DOHH2 (cell line): ENCODE results near the gene TASP1.

Experiments
- H3F3A ChIP-seq: fragments of 200-600 bp; sonication (generic), shearing (Covaris generic); 2 replicates; pipeline ENCODE4 v1.6.0; 2016; ENCODE audit warnings: antibody characterized with exemption, mild to moderate bottlenecking; ENCODE audit not compliant: control insufficient read depth, insufficient read depth
- H3K27ac ChIP-seq: fragments of 200-600 bp; sonication (generic); 2 replicates; pipeline ENCODE4 v1.5.1; 2014; ENCODE audit warnings: low read depth, mild to moderate bottlenecking, low read length, moderate library complexity
- H3K27me3 ChIP-seq: fragments of 200-600 bp; sonication (generic); 2 replicates; pipeline ENCODE4 v1.6.1; 2014; ENCODE audit warnings: mild to moderate bottlenecking, low read length, mixed read lengths; ENCODE audit not compliant: control insufficient read depth
- H3K36me3 ChIP-seq: fragments of 200-600 bp; sonication (generic); 2 replicates; pipeline ENCODE4 v1.6.1; 2014; ENCODE audit warnings: mild to moderate bottlenecking, low read length, moderate library complexity, mixed read lengths; ENCODE audit not compliant: control insufficient read depth
- H3K4me1 ChIP-seq: fragments of 200-600 bp; sonication (generic); 2 replicates; pipeline ENCODE4 v1.6.1; 2014; ENCODE audit warnings: mild to moderate bottlenecking, low read length, mixed read lengths; ENCODE audit not compliant: control insufficient read depth
- H3K4me2 ChIP-seq: fragments of 200-600 bp; sonication (generic); 2 replicates; pipeline ENCODE4 v1.6.0; 2014; ENCODE audit warnings: mild to moderate bottlenecking, low read length, moderate library complexity
- H3K4me3 ChIP-seq: fragments of 200-600 bp; sonication (generic); 2 replicates; pipeline ENCODE4 v1.5.1; 2014; ENCODE audit warnings: mild to moderate bottlenecking, low read length, mixed read lengths
- H3K79me2 ChIP-seq: fragments of 200-600 bp; sonication (generic); 2 replicates; pipeline ENCODE4 v1.6.1; 2014; ENCODE audit warnings: mild to moderate bottlenecking, low read length, mixed read lengths; ENCODE audit not compliant: control insufficient read depth
- H3K9me2 ChIP-seq: fragments of 200-600 bp; sonication (generic); replicated peaks from 2 replicates; pipeline ENCODE4 v1.6.1; 2014; ENCODE audit warnings: mild to moderate bottlenecking, low read length, mixed read lengths; ENCODE audit not compliant: control insufficient read depth
- H3K9me3 ChIP-seq: fragments of 200-600 bp; sonication (generic); 2 replicates; pipeline ENCODE4 v1.6.1; 2014; ENCODE audit warnings: antibody characterized with exemption, low read length, mixed read lengths; ENCODE audit not compliant: control insufficient read depth, insufficient read depth
- H4K20me1 ChIP-seq: fragments of 200-600 bp; sonication (generic); 2 replicates; pipeline ENCODE4 v1.6.0; 2014; ENCODE audit warnings: low read depth, mild to moderate bottlenecking, antibody characterized with exemption, low read length, moderate library complexity; ENCODE audit not compliant: control insufficient read depth, insufficient read depth
- EZH2phosphoT487 ChIP-seq: fragments of 200-600 bp; sonication (generic); IDR thresholded peaks from 2 replicates; pipeline ENCODE4 v1.6.1; 2017; ENCODE audit warnings: borderline replicate concordance, mild to moderate bottlenecking, antibody characterized with exemption, low read length, moderate library complexity, mixed read lengths
- TF ChIP-seq, protein P1 (sequence below): fragments of 200-600 bp; sonication (generic); IDR thresholded peaks from one replicate; pipeline ENCODE4 v1.5.1; 2014; ENCODE audit warnings: antibody characterized with exemption, mild to moderate bottlenecking, low read depth, low read length; ENCODE audit not compliant: poor library complexity, severe bottlenecking

The TASP1 gene

DNA sequence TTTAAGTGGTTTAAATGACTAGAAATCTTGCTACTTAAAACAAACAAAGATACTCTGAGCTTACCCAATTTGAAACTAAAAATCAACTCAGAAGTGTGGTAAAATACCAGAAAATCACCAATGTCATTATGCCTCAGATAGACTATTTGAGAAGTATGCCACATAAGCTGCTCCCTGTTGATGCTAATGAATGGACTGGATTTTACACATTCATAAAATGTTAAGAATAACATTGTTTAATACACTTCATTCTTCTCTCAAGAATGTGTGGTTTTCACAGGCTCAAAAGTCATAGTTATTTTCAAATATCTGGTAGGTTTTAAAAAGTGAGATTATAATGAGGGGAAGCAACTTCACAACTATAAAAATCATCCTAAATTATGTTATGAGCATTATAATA, 170.6 kb downstream of the TASP1 start:
- Histone ChIP-seq H3K27ac (no peak overlapping the region), H3K4me1 (no peaks in the 10 kb centered on the region), H3K4me2 (no peak overlapping the region), H3K79me2 (no peaks in the 10 kb centered on the region), H3F3A (no peaks in the 10 kb centered on the region), H3K27me3 (no peaks in the 10 kb centered on the region), H3K9me2 (no peaks in the 10 kb centered on the region), H3K36me3 (no peaks in the 10 kb centered on the region), H4K20me1 (no peaks in the 10 kb centered on the region), H3K9me3 (no peaks in the 10 kb centered on the region), H3K4me3 (no peak overlapping the region)
- TF ChIP-seq, protein P1, sequence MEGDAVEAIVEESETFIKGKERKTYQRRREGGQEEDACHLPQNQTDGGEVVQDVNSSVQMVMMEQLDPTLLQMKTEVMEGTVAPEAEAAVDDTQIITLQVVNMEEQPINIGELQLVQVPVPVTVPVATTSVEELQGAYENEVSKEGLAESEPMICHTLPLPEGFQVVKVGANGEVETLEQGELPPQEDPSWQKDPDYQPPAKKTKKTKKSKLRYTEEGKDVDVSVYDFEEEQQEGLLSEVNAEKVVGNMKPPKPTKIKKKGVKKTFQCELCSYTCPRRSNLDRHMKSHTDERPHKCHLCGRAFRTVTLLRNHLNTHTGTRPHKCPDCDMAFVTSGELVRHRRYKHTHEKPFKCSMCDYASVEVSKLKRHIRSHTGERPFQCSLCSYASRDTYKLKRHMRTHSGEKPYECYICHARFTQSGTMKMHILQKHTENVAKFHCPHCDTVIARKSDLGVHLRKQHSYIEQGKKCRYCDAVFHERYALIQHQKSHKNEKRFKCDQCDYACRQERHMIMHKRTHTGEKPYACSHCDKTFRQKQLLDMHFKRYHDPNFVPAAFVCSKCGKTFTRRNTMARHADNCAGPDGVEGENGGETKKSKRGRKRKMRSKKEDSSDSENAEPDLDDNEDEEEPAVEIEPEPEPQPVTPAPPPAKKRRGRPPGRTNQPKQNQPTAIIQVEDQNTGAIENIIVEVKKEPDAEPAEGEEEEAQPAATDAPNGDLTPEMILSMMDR = no peak
- TF ChIP-seq EZH2phosphoT487 = no peak

DNA sequence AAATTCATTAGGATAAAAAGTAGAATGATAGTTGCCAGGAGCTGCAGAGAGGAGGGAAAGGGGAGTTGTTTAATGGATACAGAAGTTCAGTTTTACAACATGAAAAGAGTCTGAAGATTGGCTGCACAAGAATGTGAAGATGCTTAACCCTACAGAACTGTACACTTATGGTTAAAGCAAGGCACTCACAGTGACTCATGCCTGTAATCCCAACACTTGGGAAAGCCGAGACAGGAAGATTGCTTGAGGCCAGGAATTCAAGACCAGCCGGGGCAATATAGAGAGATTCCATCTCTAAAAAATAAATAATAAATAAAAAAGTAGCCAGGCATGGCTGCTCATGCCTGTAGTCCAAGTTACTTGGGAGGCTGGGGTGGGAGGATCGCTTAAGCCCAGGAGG, 174.0 kb downstream of the TASP1 start:
- H3K4me3 ChIP-seq = no peak overlapping the region
- H3K27ac ChIP-seq = no peak overlapping the region
- H3K9me3 ChIP-seq = no peaks in the 10 kb centered on the region
- TF ChIP-seq EZH2phosphoT487 = no peak
- TF ChIP-seq, protein P1 = no peak
- no peaks in the 10 kb centered on the region for H3K4me1 ChIP-seq
- no peak overlapping the region for H3K4me2 ChIP-seq
- H3K9me2 ChIP-seq = no peaks in the 10 kb centered on the region
- no peaks in the 10 kb centered on the region for H3K36me3 ChIP-seq
- H3K79me2 ChIP-seq = no peaks in the 10 kb centered on the region
- H3K27me3 ChIP-seq = no peaks in the 10 kb centered on the region
- H3F3A ChIP-seq = no peaks in the 10 kb centered on the region
- H4K20me1 ChIP-seq = no peaks in the 10 kb centered on the region

DNA sequence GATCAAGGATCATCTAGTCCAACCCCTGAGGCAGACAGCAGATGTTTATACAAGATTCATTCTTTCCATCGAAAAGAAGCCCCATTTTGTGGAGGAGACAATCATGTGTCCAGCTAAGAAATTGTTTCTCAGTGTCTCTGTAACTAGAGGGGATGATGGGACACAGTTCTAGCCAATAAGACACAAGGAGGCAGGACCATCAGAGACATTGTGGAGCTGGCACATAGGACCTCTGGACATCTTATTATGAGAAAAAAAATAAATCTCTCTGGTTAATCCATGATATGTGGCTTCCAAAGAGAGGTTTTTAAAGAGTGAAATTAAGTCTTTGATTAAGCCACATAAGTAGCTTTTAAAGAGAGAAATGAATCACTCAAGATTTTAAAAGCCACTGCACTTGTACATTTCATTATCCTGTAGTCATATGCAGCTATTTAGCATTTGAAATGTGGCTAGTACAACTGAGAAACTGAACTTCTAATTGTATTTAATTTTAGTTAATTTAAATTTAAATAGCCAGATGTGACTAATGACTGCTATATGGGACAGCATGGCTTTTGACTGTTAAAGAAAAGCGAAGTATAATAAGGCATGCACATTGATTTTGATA, 176.8 kb downstream of the TASP1 start:
- no peaks in the 10 kb centered on the region for H3K36me3 ChIP-seq

More for the DNA sequence above, 176.8 kb downstream of the TASP1 start:
- H3K27me3 ChIP-seq = no peaks in the 10 kb centered on the region
- H3K9me3 ChIP-seq = no peaks in the 10 kb centered on the region
- no peaks in the 10 kb centered on the region for H3K79me2 ChIP-seq
- no peaks in the 10 kb centered on the region for H4K20me1 ChIP-seq
- H3K4me1 ChIP-seq = no peaks in the 10 kb centered on the region
- H3K4me3 ChIP-seq = no peak overlapping the region
- no peak overlapping the region for H3K4me2 ChIP-seq
- H3K9me2 ChIP-seq = no peaks in the 10 kb centered on the region
- H3F3A ChIP-seq = no peaks in the 10 kb centered on the region
- TF ChIP-seq, protein P1 = no peak
- no peak for TF ChIP-seq EZH2phosphoT487
- H3K27ac ChIP-seq = no peak overlapping the region
